Measurements from ENCODE around the gene CRACR2B.

CRACR2B gene

DNA sequence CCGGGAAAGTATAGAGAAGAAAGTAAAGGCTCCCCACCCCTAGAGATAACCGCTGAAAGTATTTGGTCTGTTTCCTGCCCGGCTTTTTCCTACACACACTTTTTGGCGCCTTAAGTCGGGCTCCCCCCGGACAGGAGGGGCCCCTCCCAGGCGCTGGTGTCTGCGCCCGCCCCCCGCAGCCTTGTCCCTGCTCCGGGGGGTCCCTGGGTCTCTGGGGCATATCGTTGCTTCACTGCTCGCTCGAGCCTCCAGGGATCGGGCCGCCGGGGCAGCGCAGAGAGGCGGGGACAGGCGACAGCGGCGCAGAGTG lies 928 bp upstream of the CRACR2B start:
- no peaks in the 10 kb centered on the region for H3K79me2 ChIP-seq (ENCODE audit: control insufficient read depth, insufficient read depth, low read length)
- DNase-seq: no peak
- peak overlapping the region; percentile 48 for H3K9ac ChIP-seq (ENCODE audit: low read length)
- no peak overlapping the region for H4K8ac ChIP-seq (ENCODE audit: low read depth, low read length)
- H3K4ac ChIP-seq (ENCODE audit: low read depth, low read length): no peak overlapping the region
- no peak overlapping the region for H3K23ac ChIP-seq (ENCODE audit: low read length)
- H3K27me3 ChIP-seq (ENCODE audit: insufficient read depth, low read length, poor library complexity): peaks cover 3% of the 10 kb centered on the region
- H2BK120ac ChIP-seq (ENCODE audit: low read depth, low read length): no peak overlapping the region
- H3K18ac ChIP-seq (ENCODE audit: low read length): no peak overlapping the region
- no peaks in the 10 kb centered on the region for H3K36me3 ChIP-seq (ENCODE audit: control insufficient read depth, insufficient read depth, low read length)
- H3K4me2 ChIP-seq (ENCODE audit: low read length): peak overlapping the region; percentile 52
- no peak overlapping the region for H2BK5ac ChIP-seq (ENCODE audit: low read length)
- no peak overlapping the region for H3K4me3 ChIP-seq (ENCODE audit: low read length)
- H3K27ac ChIP-seq (ENCODE audit: low read depth, low read length): no peak overlapping the region
- H3K56ac ChIP-seq (ENCODE audit: low read length): peak overlapping the region; percentile 56
- no CpG with 5 or more reads among the region's 22 CpGs for WGBS (ENCODE audit: extremely low coverage, insufficient coverage, low lambda C conversion rate)
- H4K5ac ChIP-seq (ENCODE audit: low read length): no peak overlapping the region
- H2BK15ac ChIP-seq (replicated peaks; ENCODE audit: low read depth): no peak overlapping the region
- no peaks in the 10 kb centered on the region for H3K79me1 ChIP-seq (ENCODE audit: low read length)
- no peak overlapping the region for H2AK5ac ChIP-seq (ENCODE audit: low read length)
- peaks cover 5% of the 10 kb centered on the region for H3K4me1 ChIP-seq (ENCODE audit: control insufficient read depth, low read depth, low read length)

DNA sequence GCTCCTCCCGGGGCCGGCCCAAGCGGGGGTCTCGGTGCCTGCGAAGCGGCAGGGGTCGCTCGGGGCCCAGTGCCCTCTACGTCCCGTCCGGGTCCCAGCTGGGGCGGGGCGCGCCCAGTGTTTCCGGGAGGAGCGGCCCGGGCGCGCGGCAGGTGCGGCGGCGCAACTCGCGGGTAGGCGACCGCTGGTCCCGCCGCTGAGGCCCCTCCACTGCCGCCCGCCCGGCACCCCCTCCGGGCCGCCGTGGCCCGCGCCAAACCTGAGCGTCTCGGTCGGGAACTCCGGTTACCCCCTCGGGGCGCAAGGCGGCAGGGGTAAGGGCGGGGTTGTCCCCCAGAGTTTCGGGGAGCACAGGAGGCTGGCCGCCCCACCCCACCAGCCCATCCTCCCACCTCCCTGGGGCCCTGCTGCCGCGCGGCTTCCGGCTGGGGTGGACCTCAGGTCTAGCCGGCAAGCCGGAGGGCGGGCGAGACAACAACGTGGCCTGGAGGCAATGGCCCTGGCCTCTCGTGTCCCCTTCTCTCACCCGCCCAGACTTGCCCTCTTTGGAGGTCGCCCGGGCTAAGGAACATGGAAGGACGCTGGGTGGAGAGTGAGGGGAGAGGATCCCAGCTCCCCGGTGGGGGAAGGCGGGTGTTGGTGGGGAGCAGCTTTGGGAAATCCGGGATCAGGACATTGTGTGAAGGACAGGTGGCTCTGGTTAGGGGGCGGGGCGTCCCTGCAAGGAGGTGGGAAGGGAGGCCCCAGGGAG lies 398 bp upstream of the CRACR2B start:
- DNase-seq: peak; percentile 60
- no peak overlapping the region for H3K23ac ChIP-seq (ENCODE audit: low read length)
- no CpG with 5 or more reads among the region's 66 CpGs for WGBS (ENCODE audit: extremely low coverage, insufficient coverage, low lambda C conversion rate)
- H3K4ac ChIP-seq (ENCODE audit: low read depth, low read length): no peak overlapping the region
- peaks cover 9% of the 10 kb centered on the region for H3K4me1 ChIP-seq (ENCODE audit: control insufficient read depth, low read depth, low read length)
- H3K9ac ChIP-seq (ENCODE audit: low read length): peak overlapping the region; percentile 48
- peaks cover 3% of the 10 kb centered on the region for H3K27me3 ChIP-seq (ENCODE audit: insufficient read depth, low read length, poor library complexity)
- H3K18ac ChIP-seq (ENCODE audit: low read length): no peak overlapping the region
- H3K4me3 ChIP-seq (ENCODE audit: low read length): no peak overlapping the region
- H3K36me3 ChIP-seq (ENCODE audit: control insufficient read depth, insufficient read depth, low read length): no peaks in the 10 kb centered on the region
- no peak overlapping the region for H2BK5ac ChIP-seq (ENCODE audit: low read length)
- peak overlapping the region; percentile 56 for H3K56ac ChIP-seq (ENCODE audit: low read length)
- no peaks in the 10 kb centered on the region for H3K79me2 ChIP-seq (ENCODE audit: control insufficient read depth, insufficient read depth, low read length)
- H3K79me1 ChIP-seq (ENCODE audit: low read length): no peaks in the 10 kb centered on the region
- H2BK15ac ChIP-seq (replicated peaks; ENCODE audit: low read depth): no peak overlapping the region
- H2BK120ac ChIP-seq (ENCODE audit: low read depth, low read length): no peak overlapping the region
- H3K4me2 ChIP-seq (ENCODE audit: low read length): peak overlapping the region; percentile 52
- no peak overlapping the region for H4K5ac ChIP-seq (ENCODE audit: low read length)
- no peak overlapping the region for H2AK5ac ChIP-seq (ENCODE audit: low read length)
- H4K8ac ChIP-seq (ENCODE audit: low read depth, low read length): no peak overlapping the region
- H3K27ac ChIP-seq (ENCODE audit: low read depth, low read length): peak overlapping the region; percentile 2

DNA sequence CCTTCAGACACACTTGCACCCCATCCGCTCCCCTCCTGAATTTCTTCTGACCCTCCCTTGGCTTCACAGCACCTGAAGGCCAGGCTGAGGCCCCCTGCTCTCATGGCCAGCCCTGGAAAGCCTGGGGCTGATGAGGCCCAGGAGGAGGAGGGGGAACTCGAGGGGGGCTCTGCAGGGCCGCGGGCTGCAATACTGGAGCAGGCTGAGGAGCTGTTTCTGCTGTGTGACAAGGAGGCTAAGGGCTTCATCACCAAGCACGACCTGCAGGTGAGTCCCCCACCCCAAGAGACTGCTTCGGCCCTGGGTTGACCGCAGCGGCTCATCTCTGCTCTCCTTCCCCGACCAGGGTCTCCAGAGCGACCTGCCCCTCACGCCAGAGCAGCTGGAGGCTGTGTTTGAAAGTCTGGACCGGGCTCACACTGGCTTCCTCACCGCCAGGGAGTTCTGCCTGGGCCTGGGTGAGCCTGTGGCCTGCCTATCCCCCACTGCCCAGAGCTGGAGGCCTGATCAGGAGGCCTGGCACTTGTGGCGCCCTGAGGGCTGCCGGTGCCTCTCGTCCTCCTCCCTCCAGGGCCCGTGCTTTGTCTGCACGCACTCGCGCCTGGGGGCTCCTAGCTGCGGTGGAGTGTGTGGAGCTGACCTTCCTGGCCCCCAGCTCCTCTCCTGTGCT lies 922 bp downstream of the CRACR2B start:
- Histone ChIP-seq H3K27me3 (ENCODE audit: insufficient read depth, low read length, poor library complexity) (peaks cover 3% of the 10 kb centered on the region), H3K79me1 (ENCODE audit: low read length) (no peaks in the 10 kb centered on the region), H3K4ac (ENCODE audit: low read depth, low read length) (no peak overlapping the region), H3K4me2 (ENCODE audit: low read length) (peak overlapping the region; percentile 56), H4K5ac (ENCODE audit: low read length) (no peak overlapping the region), H3K23ac (ENCODE audit: low read length) (peak overlapping the region; percentile 24), H3K4me1 (ENCODE audit: control insufficient read depth, low read depth, low read length) (peaks cover 9% of the 10 kb centered on the region), H3K79me2 (ENCODE audit: control insufficient read depth, insufficient read depth, low read length) (no peaks in the 10 kb centered on the region), H3K18ac (ENCODE audit: low read length) (no peak overlapping the region), H2BK15ac (replicated peaks; ENCODE audit: low read depth) (no peak overlapping the region), H3K9ac (ENCODE audit: low read length) (peak overlapping the region; percentile 70), H3K56ac (ENCODE audit: low read length) (peak overlapping the region; percentile 81), H3K36me3 (ENCODE audit: control insufficient read depth, insufficient read depth, low read length) (no peaks in the 10 kb centered on the region), H4K8ac (ENCODE audit: low read depth, low read length) (no peak overlapping the region), H3K27ac (ENCODE audit: low read depth, low read length) (no peak overlapping the region), H2BK5ac (ENCODE audit: low read length) (no peak overlapping the region), H3K4me3 (ENCODE audit: low read length) (no peak overlapping the region), H2BK120ac (ENCODE audit: low read depth, low read length) (no peak overlapping the region), H2AK5ac (ENCODE audit: low read length) (no peak overlapping the region)
- DNase-seq: no peak
- WGBS (ENCODE audit: extremely low coverage, insufficient coverage, low lambda C conversion rate): no CpG with 5 or more reads among the region's 21 CpGs

DNA sequence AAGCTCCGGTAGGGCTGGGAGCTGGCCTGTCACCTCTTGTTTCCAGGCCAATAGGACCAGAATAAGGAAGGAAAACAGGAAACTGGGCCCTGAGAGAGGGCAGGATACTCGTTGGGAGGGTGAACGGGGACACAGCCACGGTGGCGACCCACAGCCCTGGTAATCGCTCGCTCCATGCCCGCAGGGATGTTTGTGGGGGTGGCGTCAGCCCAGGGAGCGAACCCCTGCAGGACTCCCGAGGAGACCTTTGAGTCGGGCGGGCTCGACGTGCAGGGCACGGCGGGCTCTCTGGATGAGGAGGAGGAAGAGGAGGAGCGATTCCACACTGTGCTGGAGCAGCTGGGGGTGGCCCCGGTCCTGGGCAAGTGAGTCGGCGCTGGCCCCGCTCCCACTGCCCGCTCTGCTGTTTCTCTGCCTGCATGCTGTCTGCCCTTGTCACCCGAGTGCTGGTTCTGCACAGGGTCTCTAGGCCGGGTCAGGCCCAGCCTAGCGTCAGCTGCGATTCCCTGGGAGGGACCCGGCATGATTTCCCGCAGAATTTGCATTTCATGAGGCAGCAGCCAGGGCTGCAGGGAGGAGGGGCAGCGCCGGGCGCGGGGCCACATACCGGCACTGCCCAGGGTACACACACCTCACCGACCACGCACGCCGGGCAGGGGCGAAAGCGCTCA lies 1.6 kb downstream of the CRACR2B start:
- peak overlapping the region; percentile 45 for H3K23ac ChIP-seq (ENCODE audit: low read length)
- peak overlapping the region; percentile 81 for H3K56ac ChIP-seq (ENCODE audit: low read length)
- peaks cover under 1% of the 10 kb centered on the region for H3K79me1 ChIP-seq (ENCODE audit: low read length)
- no peak overlapping the region for H2BK5ac ChIP-seq (ENCODE audit: low read length)
- H3K4me2 ChIP-seq (ENCODE audit: low read length): peak overlapping the region; percentile 56
- H3K36me3 ChIP-seq (ENCODE audit: control insufficient read depth, insufficient read depth, low read length): no peaks in the 10 kb centered on the region
- H3K4ac ChIP-seq (ENCODE audit: low read depth, low read length): no peak overlapping the region
- H3K4me3 ChIP-seq (ENCODE audit: low read length): no peak overlapping the region
- peaks cover 3% of the 10 kb centered on the region for H3K27me3 ChIP-seq (ENCODE audit: insufficient read depth, low read length, poor library complexity)
- peak overlapping the region; percentile 70 for H3K9ac ChIP-seq (ENCODE audit: low read length)
- no peak overlapping the region for H4K5ac ChIP-seq (ENCODE audit: low read length)
- H3K4me1 ChIP-seq (ENCODE audit: control insufficient read depth, low read depth, low read length): peaks cover 11% of the 10 kb centered on the region
- H2BK120ac ChIP-seq (ENCODE audit: low read depth, low read length): no peak overlapping the region
- H3K27ac ChIP-seq (ENCODE audit: low read depth, low read length): no peak overlapping the region
- H2BK15ac ChIP-seq (replicated peaks; ENCODE audit: low read depth): no peak overlapping the region
- no peak overlapping the region for H4K8ac ChIP-seq (ENCODE audit: low read depth, low read length)
- no peaks in the 10 kb centered on the region for H3K79me2 ChIP-seq (ENCODE audit: control insufficient read depth, insufficient read depth, low read length)
- no peak overlapping the region for H3K18ac ChIP-seq (ENCODE audit: low read length)
- H2AK5ac ChIP-seq (ENCODE audit: low read length): no peak overlapping the region
- no CpG with 5 or more reads among the region's 40 CpGs for WGBS (ENCODE audit: extremely low coverage, insufficient coverage, low lambda C conversion rate)
- DNase-seq: peak; percentile 42

DNA sequence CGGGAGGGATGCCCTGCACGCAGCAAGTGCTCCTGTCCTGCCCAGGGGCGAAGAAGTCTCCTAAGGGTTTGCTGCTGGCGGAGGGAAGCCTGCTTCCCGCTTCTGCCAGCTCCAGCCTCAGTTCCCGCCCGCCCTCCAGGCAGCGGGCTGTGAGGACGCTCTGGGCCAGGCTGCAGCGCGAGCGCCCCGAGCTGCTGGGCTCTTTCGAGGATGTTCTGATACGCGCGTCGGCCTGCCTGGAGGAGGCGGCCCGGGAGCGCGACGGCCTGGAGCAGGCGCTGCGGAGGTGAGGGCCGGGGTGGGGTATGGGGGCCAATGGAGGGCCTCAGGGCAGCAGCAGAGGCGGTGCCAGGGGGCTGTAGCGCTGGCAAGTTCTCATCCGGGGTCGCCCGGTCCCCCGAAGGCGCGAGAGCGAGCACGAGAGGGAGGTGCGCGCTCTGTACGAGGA lies 2.2 kb downstream of the CRACR2B start:
- Histone ChIP-seq H3K27me3 (ENCODE audit: insufficient read depth, low read length, poor library complexity) (peaks cover 3% of the 10 kb centered on the region), H3K18ac (ENCODE audit: low read length) (no peak overlapping the region), H3K56ac (ENCODE audit: low read length) (peak overlapping the region; percentile 81), H2AK5ac (ENCODE audit: low read length) (no peak overlapping the region), H2BK120ac (ENCODE audit: low read depth, low read length) (no peak overlapping the region), H3K4me1 (ENCODE audit: control insufficient read depth, low read depth, low read length) (peaks cover 11% of the 10 kb centered on the region), H2BK5ac (ENCODE audit: low read length) (no peak overlapping the region), H3K4me3 (ENCODE audit: low read length) (no peak overlapping the region), H3K27ac (ENCODE audit: low read depth, low read length) (no peak overlapping the region), H3K23ac (ENCODE audit: low read length) (peak overlapping the region; percentile 45), H2BK15ac (replicated peaks; ENCODE audit: low read depth) (no peak overlapping the region), H3K36me3 (ENCODE audit: control insufficient read depth, insufficient read depth, low read length) (no peaks in the 10 kb centered on the region), H4K5ac (ENCODE audit: low read length) (no peak overlapping the region), H3K79me1 (ENCODE audit: low read length) (peaks cover 2% of the 10 kb centered on the region), H3K9ac (ENCODE audit: low read length) (peak overlapping the region; percentile 70), H3K4ac (ENCODE audit: low read depth, low read length) (no peak overlapping the region), H3K79me2 (ENCODE audit: control insufficient read depth, insufficient read depth, low read length) (no peaks in the 10 kb centered on the region), H4K8ac (ENCODE audit: low read depth, low read length) (no peak overlapping the region), H3K4me2 (ENCODE audit: low read length) (peak overlapping the region; percentile 56)
- DNase-seq: peak; percentile 56
- no CpG with 5 or more reads among the region's 39 CpGs for WGBS (ENCODE audit: extremely low coverage, insufficient coverage, low lambda C conversion rate)

Data from mesendoderm (in vitro differentiated cells).